Measurements from ENCODE around the gene ANO2. TPM values are rescaled to one million over a fixed set of nuclear protein-coding genes. Genes with fewer than 3 reads are reported as not detected.

The ANO2 gene
- total RNA-seq, 1 donor from 2014 or later: 1.7 TPM

GRCh38 chr12:5921966-5922899, 22.8 kb downstream of the ANO2 start:
- DNase-seq (ENCODE audit: low read depth): no peak
- TF ChIP-seq CTCF (conservative IDR thresholded peaks at IDR 0.05; ENCODE audit: low read depth, low read length): no peak
- no peak overlapping the region for H3K4me3 ChIP-seq (ENCODE audit: low read depth, low read length)

DNA sequence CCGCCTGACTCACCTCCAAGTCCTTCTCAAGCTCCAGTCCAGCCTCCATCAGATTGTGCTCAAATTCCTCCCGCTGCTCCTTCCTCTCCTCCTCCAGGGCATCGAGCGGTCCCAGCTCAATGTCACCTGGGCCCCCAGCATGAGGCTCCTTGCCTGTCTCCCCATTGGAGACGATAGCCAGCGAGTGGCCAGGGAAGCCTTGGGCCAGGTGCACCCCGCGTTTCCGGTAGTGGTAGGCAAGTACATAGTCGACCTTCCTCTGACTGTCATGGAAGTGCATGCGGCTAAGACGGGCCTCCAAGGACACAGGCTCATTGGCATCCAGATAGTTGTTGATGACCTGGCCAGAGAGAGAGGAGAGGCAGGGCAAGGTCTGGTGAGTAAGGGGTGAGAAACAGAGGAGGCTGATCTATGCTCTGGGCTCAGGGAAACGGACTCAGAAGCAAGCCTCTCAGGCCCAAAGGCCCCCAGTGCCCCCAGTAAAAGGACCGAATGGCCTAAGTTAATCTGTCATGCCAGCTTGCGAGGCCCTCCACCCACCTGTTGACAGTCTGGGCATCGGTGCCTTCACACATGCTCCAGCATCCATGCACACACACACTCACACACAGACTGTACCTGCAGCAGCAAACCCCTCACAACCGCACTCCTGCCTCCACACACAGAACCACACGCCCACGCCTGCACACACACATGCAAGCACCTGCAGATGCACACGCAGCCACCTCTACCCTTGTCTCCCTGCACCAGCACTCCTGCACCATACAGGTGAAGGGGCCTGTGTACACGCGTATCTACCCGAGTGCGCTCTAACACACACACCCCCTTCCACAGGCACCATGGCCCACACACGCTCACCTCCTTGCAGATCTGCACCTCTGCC, 23.8 kb downstream of the ANO2 start:
- TF ChIP-seq CTCF (conservative IDR thresholded peaks at IDR 0.05; ENCODE audit: low read depth, low read length): no peak
- DNase-seq (ENCODE audit: low read depth): no peak
- H3K4me3 ChIP-seq (ENCODE audit: low read depth, low read length): no peak overlapping the region

- no peak for TF ChIP-seq CTCF (conservative IDR thresholded peaks at IDR 0.05; ENCODE audit: low read depth, low read length)
- no peak overlapping the region for H3K4me3 ChIP-seq (ENCODE audit: low read depth, low read length)
- DNase-seq (ENCODE audit: low read depth): no peak
These were observed 28.2 kb downstream of the ANO2 start for GRCh38 chr12:5916785-5917290.

GRCh38 chr12:5915511-5915910, 29.5 kb downstream of the ANO2 start:
- no peak overlapping the region for H3K4me3 ChIP-seq (ENCODE audit: low read depth, low read length)
- TF ChIP-seq CTCF (conservative IDR thresholded peaks at IDR 0.05; ENCODE audit: low read depth, low read length): no peak
- no peak for DNase-seq (ENCODE audit: low read depth)

- no peak for TF ChIP-seq CTCF (conservative IDR thresholded peaks at IDR 0.05; ENCODE audit: low read depth, low read length)
- H3K4me3 ChIP-seq (ENCODE audit: low read depth, low read length): no peak overlapping the region
- DNase-seq (ENCODE audit: low read depth): no peak
These were observed 30.5 kb downstream of the ANO2 start for GRCh38 chr12:5914387-5915149.

DNA sequence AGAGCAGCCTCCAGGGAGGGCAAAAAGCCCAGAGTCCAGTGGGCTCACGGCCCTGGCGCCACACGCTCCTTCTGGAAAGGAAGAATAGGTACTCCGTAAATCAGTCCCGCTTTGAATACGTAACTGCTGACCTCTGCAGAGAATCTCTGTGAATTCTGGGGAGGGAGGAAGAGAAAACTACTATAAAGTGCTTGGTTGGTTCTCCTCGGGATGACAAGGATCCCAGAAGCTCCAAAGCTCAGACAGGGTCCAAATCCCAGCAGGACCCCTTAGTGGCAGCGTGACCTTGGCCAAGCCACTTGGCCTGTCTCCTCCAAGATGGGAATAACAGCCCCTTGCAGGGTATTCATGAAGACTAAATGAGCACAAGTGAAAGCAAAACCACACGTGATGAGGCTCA, 31.7 kb downstream of the ANO2 start:
- no peak overlapping the region for H3K4me3 ChIP-seq (ENCODE audit: low read depth, low read length)
- no peak for TF ChIP-seq CTCF (conservative IDR thresholded peaks at IDR 0.05; ENCODE audit: low read depth, low read length)
- DNase-seq (ENCODE audit: low read depth): no peak

Measured in epithelial cell of proximal tubule (primary cell).